Activated naive CD4-positive, alpha-beta T cell treated with anti-CD3 and anti-CD28 coated beads for 36 hours (primary cell): Measurements from ENCODE around the gene OR2G2. TPM values are rescaled to one million over a fixed set of nuclear protein-coding genes. Genes with fewer than 3 reads are reported as not detected.

Source experiments
- CTCF ChIA-PET: fragments of 350-600 bp; sonication (Branson Sonifier 250); formaldehyde crosslinking; loops from one replicate; lab custom pipeline; 2021; ENCODE audit warnings: antibody characterized with exemption; lab: Charles Lee
- DNase-seq: peaks from one replicate; pipeline ENCODE4 v3.0.0-alpha.2; 2020
- H3K27ac Mint-ChIP-seq: one replicate; pipeline ENCODE4 v1.8.0; 2021; ENCODE audit warnings: mild to moderate bottlenecking, mixed read lengths
- H3K27me3 Mint-ChIP-seq: one replicate; pipeline ENCODE4 v1.8.0; 2021; ENCODE audit warnings: low read depth, mixed read lengths
- H3K36me3 Mint-ChIP-seq: one replicate; pipeline ENCODE4 v1.8.0; 2021; ENCODE audit warnings: low read depth, mixed read lengths
- H3K4me1 Mint-ChIP-seq: one replicate; pipeline ENCODE4 v1.8.0; 2021; ENCODE audit warnings: low read depth, mixed read lengths
- H3K4me3 Mint-ChIP-seq: one replicate; pipeline ENCODE4 v1.8.0; 2021; ENCODE audit warnings: mild to moderate bottlenecking, moderate library complexity, mixed read lengths
- H3K9me3 Mint-ChIP-seq: one replicate; pipeline ENCODE4 v1.8.0; 2021; ENCODE audit warnings: mixed read lengths
- intact Hi-C: fragments of 100-400 bp; cut with micrococcal nuclease; formaldehyde crosslinking; loops from one replicate; pipeline ENCODE4 v1.15.1; 2023
- total RNA-seq, 2 experiments: library from RNA; stranded (reverse); gene quantifications; one replicate each; pipeline ENCODE4 v1.2.3, GENCODE V29; 2021

The OR2G2 gene
- total RNA-seq, 2 experiments from 2014 or later, result not detected

DNA sequence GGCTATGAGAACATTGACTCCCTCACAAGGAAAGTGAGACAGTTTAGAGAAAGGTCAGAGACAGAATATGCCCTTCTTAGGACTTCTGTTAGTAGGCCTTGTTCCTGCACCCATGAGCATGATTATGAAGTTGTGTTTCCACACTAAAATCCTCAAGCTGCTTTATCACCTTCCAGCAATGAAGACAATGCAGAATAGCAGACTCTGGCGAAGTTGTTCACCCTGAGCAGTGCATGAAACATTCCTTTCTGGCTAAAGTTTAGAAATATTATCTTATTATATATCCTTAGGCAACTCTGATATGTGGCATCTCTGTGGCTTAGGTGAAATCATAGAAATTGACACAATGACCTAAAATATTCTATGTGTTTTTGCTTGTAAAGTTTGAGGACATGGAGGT lies 13.9 kb upstream of the OR2G2 start:
- Mint-ChIP-seq H3K36me3 (no peaks in the 10 kb centered on the region), H3K27ac (no peak overlapping the region), H3K9me3 (peaks cover 11% of the 10 kb centered on the region), H3K4me1 (no peaks in the 10 kb centered on the region), H3K4me3 (no peak overlapping the region), H3K27me3 (peaks cover 17% of the 10 kb centered on the region)
- DNase-seq, result no peak
- intact Hi-C loops, result no loop called here
- CTCF ChIA-PET, result no interaction called here

DNA sequence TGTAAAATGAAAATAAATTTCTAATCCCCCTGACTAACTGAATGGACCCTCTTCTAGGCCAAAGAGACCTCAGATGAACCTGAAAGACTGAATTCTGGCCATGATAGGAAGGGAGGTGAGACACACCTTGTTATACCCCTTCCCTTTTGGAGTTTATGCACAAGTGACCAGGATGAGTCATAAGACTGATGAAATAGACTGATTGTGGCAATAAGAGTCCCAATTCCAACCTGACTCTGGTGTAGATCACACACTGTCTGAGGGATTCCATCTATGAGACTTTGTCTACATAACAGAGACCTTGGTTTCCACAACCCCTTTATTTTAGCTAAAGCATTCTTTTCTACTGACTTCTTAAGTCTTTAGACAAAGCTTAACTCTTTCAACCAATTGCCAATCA lies 13.5 kb upstream of the OR2G2 start:
- no peaks in the 10 kb centered on the region for H3K4me1 Mint-ChIP-seq
- H3K36me3 Mint-ChIP-seq, result no peaks in the 10 kb centered on the region
- peaks cover 11% of the 10 kb centered on the region for H3K9me3 Mint-ChIP-seq
- CTCF ChIA-PET, result interaction anchor here (0.6 kb wide), 1 partner anchor 165 kb away, joined by 3 read pairs; no protein-coding TSS in a partner anchor
- DNase-seq, result no peak
- peaks cover 17% of the 10 kb centered on the region for H3K27me3 Mint-ChIP-seq
- no peak overlapping the region for H3K4me3 Mint-ChIP-seq
- intact Hi-C loops, result no loop called here
- no peak overlapping the region for H3K27ac Mint-ChIP-seq

DNA sequence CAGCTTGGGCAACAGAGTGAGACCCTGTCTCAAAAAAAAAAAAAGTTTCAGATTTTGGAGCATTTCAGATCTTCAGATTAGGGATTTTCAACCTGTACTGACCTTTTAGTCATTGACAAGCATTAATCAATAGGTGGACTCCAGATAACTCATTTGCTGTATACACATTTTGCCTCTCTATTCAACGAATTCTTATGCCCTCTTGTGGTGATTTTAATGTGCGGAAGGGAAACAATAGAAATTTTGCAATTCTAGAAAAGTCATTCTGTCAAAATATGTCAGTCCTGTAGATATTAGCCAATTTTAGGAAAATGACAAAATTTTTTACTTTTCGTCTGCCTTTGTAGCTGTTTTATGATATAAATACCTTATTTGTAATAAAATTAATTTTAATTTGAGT lies 11.6 kb upstream of the OR2G2 start:
- H3K27me3 Mint-ChIP-seq, result peaks cover 17% of the 10 kb centered on the region
- no peaks in the 10 kb centered on the region for H3K36me3 Mint-ChIP-seq
- H3K4me3 Mint-ChIP-seq, result no peak overlapping the region
- no peaks in the 10 kb centered on the region for H3K9me3 Mint-ChIP-seq
- no peak overlapping the region for H3K27ac Mint-ChIP-seq
- DNase-seq, result no peak
- intact Hi-C loops, result loop anchor here (1.0 kb wide), 2 partner anchors 186 to 204 kb away; no protein-coding TSS in a partner anchor
- CTCF ChIA-PET, result interaction anchor here (0.9 kb wide), 1 partner anchor 187 kb away, joined by 3 read pairs; no protein-coding TSS in a partner anchor
- no peaks in the 10 kb centered on the region for H3K4me1 Mint-ChIP-seq

DNA sequence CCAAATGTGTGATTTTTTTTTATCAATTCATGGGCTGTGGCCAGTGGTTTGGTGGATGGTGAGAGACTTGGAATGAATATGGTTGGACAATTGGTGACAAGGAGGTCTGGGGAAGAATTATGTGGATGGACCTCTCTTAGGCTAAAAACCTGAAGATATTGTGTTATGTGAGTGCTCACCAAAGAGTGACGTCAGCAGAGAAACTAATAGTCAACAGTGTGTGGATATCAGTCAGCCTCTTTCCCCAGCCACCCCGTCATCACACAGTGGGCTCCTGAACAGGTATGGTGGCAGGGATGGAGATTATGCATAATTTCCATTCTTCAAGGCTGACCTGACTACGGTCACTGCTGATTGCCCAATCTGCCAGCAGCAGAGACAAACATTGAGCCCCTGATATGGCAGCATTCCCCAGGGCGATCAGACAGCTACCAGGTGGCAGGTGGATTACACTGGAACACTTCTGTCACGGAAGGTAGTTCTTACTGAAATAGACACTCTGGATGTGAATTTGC lies 9.2 kb upstream of the OR2G2 start:
- intact Hi-C loops, result no loop called here
- H3K36me3 Mint-ChIP-seq, result no peaks in the 10 kb centered on the region
- no peak overlapping the region for H3K4me3 Mint-ChIP-seq
- H3K27ac Mint-ChIP-seq, result no peak overlapping the region
- no peak for DNase-seq
- H3K27me3 Mint-ChIP-seq, result peaks cover 12% of the 10 kb centered on the region
- no peaks in the 10 kb centered on the region for H3K4me1 Mint-ChIP-seq
- CTCF ChIA-PET, result interaction anchor here (1.2 to 2.1 kb wide), 2 partner anchors 189 to 206 kb away, joined by 3 to 10 read pairs; no protein-coding TSS in a partner anchor
- H3K9me3 Mint-ChIP-seq, result no peaks in the 10 kb centered on the region

DNA sequence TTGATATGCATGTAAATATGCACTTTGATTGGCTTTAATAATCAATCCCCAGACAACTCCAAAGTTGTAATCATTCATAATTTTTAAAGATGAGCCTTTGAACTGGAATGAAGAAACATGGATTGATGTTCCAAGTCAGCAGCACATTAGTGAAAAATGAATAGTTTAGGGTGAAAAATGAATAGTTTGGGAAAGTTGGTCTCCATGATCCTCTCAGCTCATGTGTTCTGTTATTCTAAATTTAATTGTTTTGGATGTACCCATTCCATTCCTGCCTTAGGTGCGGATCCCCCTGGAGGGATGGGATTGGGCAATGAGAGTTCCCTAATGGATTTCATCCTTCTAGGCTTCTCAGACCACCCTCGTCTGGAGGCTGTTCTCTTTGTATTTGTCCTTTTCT lies 17.1 kb downstream of the OR2G2 start, which contains the start of gene OR2G3:
TSS of gene OR2G3 (plus strand) at position 301 of the 400 bp plus-strand sequence. CDS start at position 301, 0 bp downstream.
- H3K27me3 Mint-ChIP-seq, result peaks cover 18% of the 10 kb centered on the region
- CTCF ChIA-PET, result no interaction called here
- H3K4me1 Mint-ChIP-seq, result no peaks in the 10 kb centered on the region
- no peak for DNase-seq
- H3K36me3 Mint-ChIP-seq, result peaks cover 1% of the 10 kb centered on the region
- intact Hi-C loops, result no loop called here
- no peak within 1 kb of the TSS for H3K27ac Mint-ChIP-seq
- H3K4me3 Mint-ChIP-seq, result no peak within 1 kb of the TSS
- no peaks in the 10 kb centered on the region for H3K9me3 Mint-ChIP-seq

DNA sequence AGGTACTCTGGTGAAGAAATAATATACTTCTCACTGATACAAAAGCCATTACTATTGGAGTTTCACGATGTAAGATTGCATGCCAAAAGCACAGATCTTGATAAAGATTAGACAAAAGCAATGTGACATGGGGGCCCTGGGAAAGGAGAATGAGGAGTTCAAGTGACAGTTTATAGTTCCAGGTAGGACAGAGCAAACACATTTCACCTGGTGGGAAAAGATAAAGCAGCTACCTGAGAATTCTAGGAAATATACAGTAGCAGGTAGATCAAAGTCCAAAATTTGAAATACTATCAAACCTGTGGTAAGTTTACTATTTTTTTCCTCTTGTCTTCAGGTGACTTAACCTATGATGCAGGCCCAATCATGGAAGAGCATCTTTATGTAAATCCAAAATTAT lies 25.2 kb downstream of the OR2G2 start:
- CTCF ChIA-PET, result no interaction called here

DNA sequence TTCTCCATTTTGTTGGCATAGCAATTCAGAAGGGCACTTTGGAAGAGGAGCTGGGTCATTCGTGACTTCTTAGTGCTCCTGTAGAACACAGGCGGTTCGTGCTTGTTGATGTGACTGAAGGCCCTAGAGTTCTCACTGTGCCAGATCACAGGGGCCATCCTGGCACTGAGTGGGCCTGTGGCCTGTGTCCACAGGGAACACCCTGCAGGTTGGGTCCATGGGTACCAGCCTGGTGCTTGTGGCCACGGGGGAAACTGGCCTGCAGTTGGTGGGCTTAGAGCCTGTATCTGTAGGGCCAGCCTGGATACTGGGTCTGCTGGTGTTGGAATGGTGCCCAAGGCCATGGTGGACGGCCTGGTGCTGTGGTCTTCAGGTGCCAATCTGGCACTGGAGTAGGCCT lies 26.5 kb downstream of the OR2G2 start:
- CTCF ChIA-PET, result no interaction called here
- no peak overlapping the region for H3K27ac Mint-ChIP-seq
- no peaks in the 10 kb centered on the region for H3K9me3 Mint-ChIP-seq
- no peaks in the 10 kb centered on the region for H3K36me3 Mint-ChIP-seq
- peaks cover 5% of the 10 kb centered on the region for H3K27me3 Mint-ChIP-seq
- DNase-seq, result no peak
- H3K4me3 Mint-ChIP-seq, result no peak overlapping the region
- H3K4me1 Mint-ChIP-seq, result no peaks in the 10 kb centered on the region
- intact Hi-C loops, result no loop called here

More for the DNA sequence above, 25.2 kb downstream of the OR2G2 start:
- no peaks in the 10 kb centered on the region for H3K9me3 Mint-ChIP-seq
- intact Hi-C loops, result no loop called here
- no peaks in the 10 kb centered on the region for H3K4me1 Mint-ChIP-seq
- no peak overlapping the region for H3K4me3 Mint-ChIP-seq
- no peak overlapping the region for H3K27ac Mint-ChIP-seq
- DNase-seq, result no peak
- peaks cover 1% of the 10 kb centered on the region for H3K36me3 Mint-ChIP-seq
- H3K27me3 Mint-ChIP-seq, result peaks cover 10% of the 10 kb centered on the region

DNA sequence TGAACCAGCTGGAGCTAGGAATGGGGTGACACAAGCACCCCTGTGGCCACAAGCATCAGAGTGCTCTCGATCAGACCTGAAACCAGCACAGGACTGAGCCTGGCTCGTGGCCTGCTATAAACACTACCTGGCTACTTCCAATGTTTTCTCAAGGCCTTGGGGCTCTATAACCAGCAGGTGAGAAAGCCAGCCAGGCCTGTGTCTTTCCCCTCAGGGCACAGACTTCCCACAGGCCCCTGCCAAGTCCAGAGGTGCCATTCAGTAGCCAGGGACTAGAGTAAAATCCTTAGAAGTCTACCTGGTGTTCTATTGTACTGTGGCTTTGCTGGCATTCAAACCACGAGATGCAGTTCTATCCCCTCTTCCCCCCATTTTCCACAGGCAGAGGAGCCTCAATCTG lies 39.8 kb downstream of the OR2G2 start:
- Mint-ChIP-seq H3K4me3 (no peak overlapping the region), H3K9me3 (peaks cover 5% of the 10 kb centered on the region), H3K27me3 (peaks cover 6% of the 10 kb centered on the region), H3K4me1 (no peaks in the 10 kb centered on the region), H3K27ac (no peak overlapping the region), H3K36me3 (no peaks in the 10 kb centered on the region)
- no peak for DNase-seq
- intact Hi-C loops, result no loop called here
- CTCF ChIA-PET, result no interaction called here

DNA sequence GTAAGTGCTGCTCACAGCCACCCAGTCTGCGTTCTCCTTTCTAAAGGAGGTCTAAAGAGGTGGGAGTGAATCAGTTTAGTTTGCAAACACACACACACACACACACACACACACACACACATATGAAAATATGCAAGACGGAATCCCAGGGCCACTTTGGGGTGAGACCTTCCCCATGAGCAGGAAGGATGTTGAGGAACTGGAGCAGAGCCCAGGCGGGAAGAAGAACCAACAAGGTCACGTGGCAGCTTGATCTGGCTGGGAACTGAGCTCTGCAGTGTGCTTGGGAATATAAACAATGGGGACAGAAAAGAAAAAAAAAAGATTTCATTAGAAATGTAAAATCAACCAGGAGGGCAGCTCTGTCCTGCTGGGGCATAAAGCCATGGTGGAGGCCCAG lies 49.9 kb downstream of the OR2G2 start:
- no peaks in the 10 kb centered on the region for H3K4me1 Mint-ChIP-seq
- no peak for DNase-seq
- intact Hi-C loops, result no loop called here
- peaks cover 4% of the 10 kb centered on the region for H3K9me3 Mint-ChIP-seq
- CTCF ChIA-PET, result no interaction called here
- H3K27me3 Mint-ChIP-seq, result peaks cover 49% of the 10 kb centered on the region
- H3K36me3 Mint-ChIP-seq, result no peaks in the 10 kb centered on the region
- H3K4me3 Mint-ChIP-seq, result no peak overlapping the region
- H3K27ac Mint-ChIP-seq, result no peak overlapping the region

DNA sequence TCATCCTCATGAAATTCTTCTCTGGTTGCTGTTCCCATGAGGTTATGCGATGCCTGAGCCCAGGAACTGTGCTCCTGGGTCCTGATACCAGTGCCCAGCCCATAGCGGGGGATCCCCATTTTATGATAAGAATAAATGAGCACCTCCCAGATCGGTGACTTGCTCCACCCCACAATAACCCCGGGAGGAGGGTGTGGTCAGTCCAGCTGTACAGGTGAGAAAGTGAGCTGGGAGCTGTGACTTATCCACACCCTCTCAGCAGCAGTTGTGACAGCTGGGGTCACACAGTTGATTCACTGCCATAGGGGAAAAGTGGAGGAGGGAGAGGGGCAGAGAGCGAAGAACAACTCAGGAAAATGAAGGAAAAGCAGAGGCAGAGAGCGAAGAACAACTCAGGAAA lies 50.6 kb downstream of the OR2G2 start:
- no peaks in the 10 kb centered on the region for H3K36me3 Mint-ChIP-seq
- intact Hi-C loops, result no loop called here
- no peak overlapping the region for H3K27ac Mint-ChIP-seq
- no peak for DNase-seq
- peaks cover 46% of the 10 kb centered on the region for H3K27me3 Mint-ChIP-seq
- CTCF ChIA-PET, result no interaction called here
- no peaks in the 10 kb centered on the region for H3K9me3 Mint-ChIP-seq
- no peaks in the 10 kb centered on the region for H3K4me1 Mint-ChIP-seq
- no peak overlapping the region for H3K4me3 Mint-ChIP-seq

Other genes with a start within 250 kb of the OR2G2 start
- under 1 TPM in 1 of 2 experiments, not detected in 1; 0.20 TPM for gene NLRP3, start 172.2 kb upstream of the OR2G2 start, total RNA-seq
- not detected for gene OR2B11, start 130.3 kb upstream of the OR2G2 start, total RNA-seq
- not detected for gene OR2C3, start 51.9 kb upstream of the OR2G2 start, total RNA-seq
- gene GCSAML, start 39.2 kb upstream of the OR2G2 start, total RNA-seq, result not detected
- not detected for gene OR2G3, start 17.2 kb downstream of the OR2G2 start, total RNA-seq
- not detected for gene OR13G1, start 91.4 kb downstream of the OR2G2 start, total RNA-seq
- gene OR6F1, start 128.3 kb downstream of the OR2G2 start, total RNA-seq, result not detected
- not detected for gene OR14K1, start 150.3 kb downstream of the OR2G2 start, total RNA-seq
- not detected for gene OR14A2, start 159.8 kb downstream of the OR2G2 start, total RNA-seq
- not detected for gene OR1C1, start 172.2 kb downstream of the OR2G2 start, total RNA-seq
- not detected for gene OR14A16, start 235.8 kb downstream of the OR2G2 start, total RNA-seq